ENCODE results near the gene SCGB1D1.

SCGB1D1 gene

DNA sequence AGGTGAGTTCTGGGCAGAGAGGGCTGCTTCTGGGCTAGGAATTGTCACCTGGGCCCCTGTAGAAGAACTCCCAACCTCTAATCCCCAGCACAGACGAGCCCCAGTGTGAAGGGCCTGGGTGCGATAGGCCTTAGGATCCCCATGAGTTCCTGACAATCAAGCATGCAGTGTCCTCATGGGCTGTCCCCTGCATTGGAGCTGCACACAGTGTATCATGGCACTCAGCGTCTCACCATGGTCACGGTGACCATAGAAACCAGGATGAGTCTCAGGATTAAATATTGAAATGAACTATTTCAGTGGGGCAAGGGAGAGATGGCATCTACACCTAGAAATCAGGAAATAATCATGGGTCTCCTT is 18.7 kb downstream of the SCGB1D1 start:
- peak overlapping the region; percentile 73 for H3K27ac ChIP-seq
- TF ChIP-seq, protein P1, sequence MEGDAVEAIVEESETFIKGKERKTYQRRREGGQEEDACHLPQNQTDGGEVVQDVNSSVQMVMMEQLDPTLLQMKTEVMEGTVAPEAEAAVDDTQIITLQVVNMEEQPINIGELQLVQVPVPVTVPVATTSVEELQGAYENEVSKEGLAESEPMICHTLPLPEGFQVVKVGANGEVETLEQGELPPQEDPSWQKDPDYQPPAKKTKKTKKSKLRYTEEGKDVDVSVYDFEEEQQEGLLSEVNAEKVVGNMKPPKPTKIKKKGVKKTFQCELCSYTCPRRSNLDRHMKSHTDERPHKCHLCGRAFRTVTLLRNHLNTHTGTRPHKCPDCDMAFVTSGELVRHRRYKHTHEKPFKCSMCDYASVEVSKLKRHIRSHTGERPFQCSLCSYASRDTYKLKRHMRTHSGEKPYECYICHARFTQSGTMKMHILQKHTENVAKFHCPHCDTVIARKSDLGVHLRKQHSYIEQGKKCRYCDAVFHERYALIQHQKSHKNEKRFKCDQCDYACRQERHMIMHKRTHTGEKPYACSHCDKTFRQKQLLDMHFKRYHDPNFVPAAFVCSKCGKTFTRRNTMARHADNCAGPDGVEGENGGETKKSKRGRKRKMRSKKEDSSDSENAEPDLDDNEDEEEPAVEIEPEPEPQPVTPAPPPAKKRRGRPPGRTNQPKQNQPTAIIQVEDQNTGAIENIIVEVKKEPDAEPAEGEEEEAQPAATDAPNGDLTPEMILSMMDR (conservative IDR thresholded peaks at IDR 0.05): no peak

DNA sequence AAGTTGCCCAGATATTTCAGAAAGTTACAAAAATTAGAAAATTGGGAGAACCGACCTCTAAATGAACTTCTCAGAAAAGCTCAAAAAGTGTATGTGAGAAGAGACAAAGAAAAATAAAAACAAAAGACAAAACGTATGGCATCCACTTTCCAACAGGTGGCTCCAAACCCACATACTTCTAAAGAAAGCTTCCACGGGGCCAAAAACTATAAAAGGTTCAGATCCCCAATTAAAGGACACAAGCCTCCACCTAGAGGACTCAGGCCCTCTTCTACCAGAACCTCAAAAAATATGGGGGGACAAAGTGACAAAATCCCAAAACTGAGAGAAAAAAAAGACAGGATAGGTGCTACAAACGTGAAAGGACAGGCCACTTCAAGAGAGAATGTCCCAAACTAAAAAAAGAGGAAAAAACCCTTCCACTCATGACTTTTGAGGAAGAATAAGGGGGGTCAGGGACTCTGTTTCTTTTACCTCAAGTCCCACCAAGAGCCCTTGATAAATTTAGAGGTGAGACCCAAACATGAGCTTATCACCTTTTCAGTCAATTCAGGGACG is 27.3 kb downstream of the SCGB1D1 start:
- TF ChIP-seq, protein P1 (conservative IDR thresholded peaks at IDR 0.05): peak; percentile 76
- H3K27ac ChIP-seq: no peak overlapping the region

DNA sequence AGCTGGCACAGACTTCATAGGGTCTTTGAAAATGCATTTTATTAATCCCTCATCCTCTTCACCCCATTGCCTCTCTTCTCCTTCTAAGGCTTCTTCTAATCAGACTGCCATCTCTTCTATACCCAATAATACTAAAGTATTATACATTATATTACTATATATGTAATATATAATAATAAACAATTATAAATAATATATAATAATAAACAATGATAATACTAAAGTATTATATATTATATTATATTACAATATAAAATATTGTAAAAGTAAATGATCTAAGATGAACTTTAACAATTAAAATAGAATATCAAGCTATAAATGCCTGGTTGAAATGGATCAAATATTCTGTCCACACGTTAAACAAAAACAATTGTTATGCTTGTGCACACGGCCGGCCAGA is 31.5 kb downstream of the SCGB1D1 start:
- TF ChIP-seq, protein P1 (conservative IDR thresholded peaks at IDR 0.05): no peak
- H3K27ac ChIP-seq: no peak overlapping the region

DNA sequence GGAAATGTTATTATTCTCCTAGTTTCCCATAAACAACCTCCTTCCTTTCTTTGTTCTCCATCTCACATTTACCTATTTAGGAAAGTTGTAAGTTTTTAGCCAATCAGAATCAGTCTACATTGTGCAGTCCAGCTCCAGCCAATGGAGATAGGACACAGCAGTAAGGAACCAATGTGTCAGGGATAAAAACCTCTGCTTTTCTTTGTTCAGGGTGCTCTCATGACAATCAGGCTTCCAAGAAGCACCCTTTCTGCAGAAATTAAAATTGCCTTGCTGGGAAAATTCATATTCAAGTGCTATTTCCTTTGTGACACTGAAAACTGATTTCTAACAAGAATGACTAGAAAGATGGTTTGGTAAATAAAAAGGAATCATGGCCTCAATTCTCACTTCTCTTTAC is 33.1 kb downstream of the SCGB1D1 start:
- no peak overlapping the region for H3K27ac ChIP-seq
- TF ChIP-seq, protein P1 (conservative IDR thresholded peaks at IDR 0.05): no peak

DNA sequence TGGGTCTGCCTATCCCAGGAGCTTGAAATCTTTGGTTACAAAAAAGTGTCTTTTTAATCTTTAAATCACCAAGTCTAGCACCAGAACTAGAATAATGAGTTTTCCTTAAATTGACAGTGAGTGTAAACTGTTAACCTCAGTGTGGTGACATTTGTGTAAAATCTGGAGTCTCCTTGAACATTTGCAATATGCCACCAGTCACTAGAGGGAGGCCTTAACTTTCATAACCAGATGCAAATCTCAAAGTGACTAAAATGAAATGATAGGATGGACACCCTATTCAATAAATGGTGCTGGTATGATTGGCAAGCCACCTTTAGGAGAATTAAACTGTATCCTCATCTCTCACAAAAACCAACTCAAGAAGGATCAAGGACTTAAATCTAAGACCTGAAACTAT is 43.7 kb downstream of the SCGB1D1 start:
- H3K27ac ChIP-seq: no peak overlapping the region
- TF ChIP-seq, protein P1 (conservative IDR thresholded peaks at IDR 0.05): peak; percentile 78

DNA sequence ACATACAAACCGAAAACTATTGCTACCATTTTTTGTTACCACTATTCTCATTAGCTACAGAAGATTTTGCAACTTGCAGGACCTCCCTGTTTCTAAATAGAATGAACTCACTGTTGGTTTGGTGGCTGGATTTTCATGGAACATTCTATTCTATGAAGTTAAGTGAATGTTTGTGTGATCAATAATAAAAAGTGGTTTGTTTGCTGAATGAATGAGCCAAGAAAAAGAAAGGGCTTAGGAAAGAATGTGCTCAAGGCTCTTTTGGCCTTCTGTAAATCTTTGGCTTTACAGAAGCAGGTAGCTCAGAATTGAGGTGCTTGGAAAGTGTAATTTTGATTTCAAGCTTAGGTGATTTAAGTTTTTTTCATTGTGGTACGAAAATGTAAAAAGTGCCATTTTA is 46.2 kb downstream of the SCGB1D1 start:
- H3K27ac ChIP-seq: no peak overlapping the region; the same call in 1 of the 2 replicates
- TF ChIP-seq, protein P1 (conservative IDR thresholded peaks at IDR 0.05): no peak

DNA sequence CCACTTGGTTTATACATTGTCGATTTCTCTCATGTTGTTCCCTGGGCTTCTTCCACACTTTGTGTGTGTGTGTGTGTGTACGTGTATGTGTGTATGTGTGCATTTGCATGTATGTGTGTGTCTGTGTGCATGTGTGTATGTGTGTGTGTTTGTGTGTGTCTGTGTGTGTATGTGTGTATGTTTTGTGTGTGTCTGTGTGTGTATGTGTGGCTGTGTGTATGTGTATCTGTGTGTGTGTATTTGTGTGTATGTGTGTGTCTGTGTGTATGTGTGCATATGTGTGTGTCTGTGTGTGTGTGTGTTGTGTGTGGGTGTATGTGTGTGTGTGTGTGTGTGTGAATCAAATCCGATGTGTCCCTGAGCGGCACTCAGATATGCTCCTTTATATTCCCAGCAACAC is 47.5 kb downstream of the SCGB1D1 start:
- TF ChIP-seq, protein P1 (conservative IDR thresholded peaks at IDR 0.05): no peak
- peak overlapping the region; percentile 72 for H3K27ac ChIP-seq

Data from VCaP (cell line).